Kidney epithelial cell (primary cell): ENCODE data around the gene CXCL12. TPM values are rescaled to one million over a fixed set of nuclear protein-coding genes. Genes with fewer than 3 reads are reported as not detected.

Experiments used
- DNase-seq: peaks from one replicate; pipeline ENCODE4 v3.0.0-alpha.2; 2010; ENCODE audit warnings: low read depth
- H3K27me3 ChIP-seq: 2 replicates; pipeline ENCODE4 v1.6.0; 2011; ENCODE audit warnings: low read length; ENCODE audit not compliant: control insufficient read depth, insufficient read depth
- H3K36me3 ChIP-seq: 2 replicates; pipeline ENCODE4 v1.5.1; 2011; ENCODE audit warnings: low read length; ENCODE audit not compliant: control insufficient read depth, insufficient read depth
- H3K4me3 ChIP-seq: 2 replicates; pipeline ENCODE4 v1.5.1; 2011; ENCODE audit warnings: low read depth, mild to moderate bottlenecking, control low read depth, low read length
- total RNA-seq: library from RNA; depleted of rRNA; stranded (reverse); fragments of >200 nt; gene quantifications from 2 replicates; pipeline ENCODE4 v1.2.3, GENCODE V29; 2015
- TF ChIP-seq, protein P1 (sequence below): IDR thresholded peaks from 2 replicates; pipeline ENCODE4 v1.5.1; 2011; ENCODE audit warnings: mild to moderate bottlenecking, moderate library complexity, low read length, control low read depth, inconsistent platforms; ENCODE audit not compliant: insufficient read depth, poor library complexity, severe bottlenecking

CXCL12 gene
- total RNA-seq, 1 donor from 2014 or later: 13.5 TPM

DNA sequence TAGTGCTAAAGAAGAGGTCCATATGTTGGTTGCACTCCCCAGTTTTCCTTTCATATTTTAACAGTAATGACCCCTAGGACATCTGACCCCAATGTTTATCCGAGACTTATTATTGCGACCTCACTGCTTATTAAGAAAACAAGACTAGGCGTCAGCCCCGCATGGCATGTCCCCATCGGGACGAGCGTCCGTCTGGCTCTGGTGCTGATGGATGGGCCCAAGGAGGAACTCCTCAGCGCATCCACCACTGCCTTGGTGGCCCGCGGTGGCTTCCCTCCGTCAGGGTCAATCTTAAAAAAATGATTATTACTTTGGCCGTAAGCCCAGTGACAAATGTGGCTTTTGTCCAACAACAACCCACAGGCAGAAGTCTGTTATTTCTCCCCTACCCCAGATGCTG lies 40.1 kb upstream of the CXCL12 start:
- Histone ChIP-seq H3K36me3 (no peaks in the 10 kb centered on the region), H3K4me3 (no peak overlapping the region), H3K27me3 (no peaks in the 10 kb centered on the region)
- TF ChIP-seq, protein P1, sequence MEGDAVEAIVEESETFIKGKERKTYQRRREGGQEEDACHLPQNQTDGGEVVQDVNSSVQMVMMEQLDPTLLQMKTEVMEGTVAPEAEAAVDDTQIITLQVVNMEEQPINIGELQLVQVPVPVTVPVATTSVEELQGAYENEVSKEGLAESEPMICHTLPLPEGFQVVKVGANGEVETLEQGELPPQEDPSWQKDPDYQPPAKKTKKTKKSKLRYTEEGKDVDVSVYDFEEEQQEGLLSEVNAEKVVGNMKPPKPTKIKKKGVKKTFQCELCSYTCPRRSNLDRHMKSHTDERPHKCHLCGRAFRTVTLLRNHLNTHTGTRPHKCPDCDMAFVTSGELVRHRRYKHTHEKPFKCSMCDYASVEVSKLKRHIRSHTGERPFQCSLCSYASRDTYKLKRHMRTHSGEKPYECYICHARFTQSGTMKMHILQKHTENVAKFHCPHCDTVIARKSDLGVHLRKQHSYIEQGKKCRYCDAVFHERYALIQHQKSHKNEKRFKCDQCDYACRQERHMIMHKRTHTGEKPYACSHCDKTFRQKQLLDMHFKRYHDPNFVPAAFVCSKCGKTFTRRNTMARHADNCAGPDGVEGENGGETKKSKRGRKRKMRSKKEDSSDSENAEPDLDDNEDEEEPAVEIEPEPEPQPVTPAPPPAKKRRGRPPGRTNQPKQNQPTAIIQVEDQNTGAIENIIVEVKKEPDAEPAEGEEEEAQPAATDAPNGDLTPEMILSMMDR: no peak
- DNase-seq: no peak

DNA sequence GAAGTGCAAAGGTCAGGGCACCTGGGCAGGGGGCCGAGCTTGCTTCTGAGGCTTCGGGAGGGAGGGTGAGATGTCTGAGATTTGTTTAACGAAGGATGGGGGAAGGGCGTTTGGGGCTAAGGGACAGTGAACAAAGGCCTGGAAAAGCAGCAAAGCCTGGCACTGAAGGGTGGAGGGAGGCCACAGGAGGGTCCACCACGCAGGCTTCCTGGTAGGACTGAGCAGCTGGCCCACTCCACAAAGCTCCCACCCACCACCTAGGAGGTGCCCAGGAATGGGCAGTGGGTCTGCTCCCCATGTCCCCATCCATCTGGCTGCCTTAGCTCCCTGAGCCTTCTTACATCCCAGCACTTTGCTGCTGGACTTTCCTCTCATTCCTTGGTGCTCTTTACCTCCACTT lies 39.4 kb upstream of the CXCL12 start:
- TF ChIP-seq, protein P1: no peak
- Histone ChIP-seq H3K27me3 (no peaks in the 10 kb centered on the region), H3K4me3 (no peak overlapping the region), H3K36me3 (no peaks in the 10 kb centered on the region)
- no peak for DNase-seq

DNA sequence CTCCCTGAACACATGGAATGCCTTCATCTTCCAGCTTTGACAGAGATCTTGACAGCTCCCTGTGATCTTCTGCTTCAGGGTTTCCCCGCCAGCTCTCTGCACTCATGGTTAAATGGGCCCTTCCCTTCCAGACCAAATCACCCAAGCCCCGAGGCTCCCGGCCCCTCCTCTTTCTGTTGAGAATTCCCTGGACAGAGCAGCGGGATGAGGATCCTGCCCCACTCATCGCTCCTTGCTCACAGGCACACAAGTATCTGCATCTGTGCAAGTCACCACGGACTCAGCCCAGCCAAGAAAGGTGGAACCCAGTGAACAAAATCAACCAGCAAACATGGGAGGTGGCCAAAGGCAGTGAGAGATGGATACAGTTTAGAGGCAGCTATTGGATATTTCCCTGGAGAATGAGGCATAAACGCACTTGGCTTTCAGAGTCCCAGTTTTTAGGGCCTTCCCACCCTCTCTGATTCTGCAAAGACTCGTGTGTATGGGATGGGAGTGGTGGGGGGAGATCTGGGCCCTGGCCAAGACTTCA lies 37.7 kb upstream of the CXCL12 start:
- Histone ChIP-seq H3K36me3 (no peaks in the 10 kb centered on the region), H3K4me3 (no peak overlapping the region), H3K27me3 (no peaks in the 10 kb centered on the region)
- DNase-seq: no peak
- TF ChIP-seq, protein P1: no peak

DNA sequence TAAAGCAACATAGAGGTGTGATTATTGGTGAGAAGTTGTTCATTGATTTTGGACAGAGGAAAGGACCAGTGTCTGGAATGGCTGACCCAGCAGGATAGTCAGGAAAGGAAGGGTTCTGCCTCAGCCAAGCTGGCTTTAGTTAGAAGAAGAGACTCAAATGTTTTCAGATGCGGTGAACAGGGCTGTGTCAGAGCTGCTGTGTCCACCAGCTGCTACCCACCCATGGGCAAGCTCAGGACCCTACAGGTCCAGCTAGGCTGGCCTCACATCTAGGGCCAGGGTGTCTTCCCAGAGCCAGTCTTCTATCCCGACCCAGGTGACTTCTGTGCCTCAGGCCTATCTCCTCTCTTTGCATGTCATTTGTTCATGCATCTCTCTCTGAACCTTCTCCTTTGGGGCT lies 37.3 kb upstream of the CXCL12 start:
- TF ChIP-seq, protein P1: no peak
- Histone ChIP-seq H3K4me3 (no peak overlapping the region), H3K27me3 (no peaks in the 10 kb centered on the region), H3K36me3 (no peaks in the 10 kb centered on the region)
- DNase-seq: no peak

DNA sequence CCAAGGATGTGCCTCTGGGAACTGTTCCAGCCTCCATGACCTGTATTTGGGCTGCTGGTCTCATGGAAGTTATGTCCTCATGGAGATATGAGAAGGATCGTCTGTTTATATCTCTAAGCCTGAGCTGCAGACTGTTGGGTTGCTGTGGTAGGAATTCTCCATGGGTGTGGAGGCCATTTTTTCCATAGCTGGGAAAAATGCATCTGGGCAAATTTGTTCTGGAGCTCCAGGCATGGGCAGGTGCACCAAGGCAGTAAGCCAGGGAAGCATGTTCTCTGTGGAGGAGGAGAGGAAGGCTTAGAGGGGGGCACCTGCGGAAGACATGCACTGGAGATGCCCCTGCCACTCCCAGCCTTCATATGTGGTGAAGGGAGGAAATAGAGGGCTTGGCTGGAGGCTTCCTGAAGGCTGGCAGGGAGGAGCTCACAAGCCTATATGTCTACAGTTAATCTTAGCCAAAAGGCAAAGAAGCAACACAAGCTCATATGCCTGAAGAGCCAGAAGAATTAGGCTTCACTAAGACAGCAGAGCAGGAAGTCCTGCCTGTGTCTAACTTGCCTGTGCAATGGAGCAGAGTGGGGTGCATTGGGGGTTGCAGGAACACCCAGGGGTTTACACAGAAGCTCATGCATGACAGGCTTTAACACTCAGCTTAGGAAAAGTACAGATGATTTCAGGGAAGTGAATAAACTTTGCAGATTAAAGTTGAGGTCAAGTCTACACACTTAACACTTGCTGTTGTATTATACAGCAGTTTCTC lies 35.1 kb upstream of the CXCL12 start:
- Histone ChIP-seq H3K36me3 (no peaks in the 10 kb centered on the region), H3K27me3 (no peaks in the 10 kb centered on the region), H3K4me3 (no peak overlapping the region)
- DNase-seq: no peak
- TF ChIP-seq, protein P1: no peak

DNA sequence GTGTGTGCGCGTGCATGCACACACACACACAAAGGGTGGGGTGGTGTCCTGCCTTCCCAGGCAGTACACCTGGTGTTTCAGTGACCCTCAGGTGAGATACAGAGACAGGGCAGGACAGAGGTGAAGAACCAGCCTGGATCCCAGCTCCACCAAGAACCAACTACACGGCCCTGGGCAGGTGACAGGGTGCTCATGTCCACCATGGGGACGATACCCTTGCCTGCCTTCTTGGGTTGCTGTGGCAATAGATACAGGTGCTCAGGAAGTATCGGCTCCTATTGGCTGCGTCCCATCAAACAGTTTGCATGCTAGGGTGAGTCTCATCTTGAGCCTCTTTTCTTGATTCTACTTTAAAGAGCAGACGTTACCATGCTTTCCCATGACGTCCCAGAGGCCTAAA lies 33.7 kb upstream of the CXCL12 start:
- DNase-seq: no peak
- no peak overlapping the region for H3K4me3 ChIP-seq
- no peaks in the 10 kb centered on the region for H3K27me3 ChIP-seq
- TF ChIP-seq, protein P1: no peak
- H3K36me3 ChIP-seq: no peaks in the 10 kb centered on the region
